Adrenal gland (tissue), 12 donors: ENCODE results near the gene CCDC73. TPM values are rescaled to one million over a fixed set of nuclear protein-coding genes. Genes with fewer than 3 reads are reported as not detected.

ENCODE experiments used
- DNase-seq, 7 donors: peaks; one replicate each; pipeline ENCODE4 v3.0.0-alpha.2; 2019 to 2020
- H3K27ac ChIP-seq, 5 donors: fragments of 200-600 bp; sonication (generic) in 4 of 5; 1 replicate in 3 of 5; 2 replicates in 2 of 5; pipeline versions ENCODE4 v1.5.1 to v1.8.0; 2016 to 2020; ENCODE audit warnings: mild to moderate bottlenecking in 1 of 5
- H3K27me3 ChIP-seq: fragments of 200-600 bp; 2 replicates; pipeline ENCODE4 v1.8.0; 2021
- H3K36me3 ChIP-seq, 2 donors: fragments of 200-600 bp; replicated peaks in 1 of 2; 1 replicate in 1 of 2; 2 replicates in 1 of 2; pipeline versions ENCODE4 v1.5.1 to v1.8.0; 2018 to 2022
- H3K4me1 ChIP-seq, 2 donors: fragments of 200-600 bp; replicated peaks in 1 of 2; 1 replicate in 1 of 2; 2 replicates in 1 of 2; pipeline versions ENCODE4 v1.5.1 to v1.8.0; 2018 to 2021
- H3K4me3 ChIP-seq, 4 donors: fragments of 200-600 bp; sonication (generic) in 3 of 4; one replicate each; pipeline ENCODE4 v1.5.1; 2016 to 2018
- H3K9me3 ChIP-seq, 3 donors: fragments of 200-600 bp; sonication (generic) in 1 of 3; replicated peaks in 1 of 3; 1 replicate in 2 of 3; 2 replicates in 1 of 3; pipeline versions ENCODE4 v1.5.1 to v1.8.0; 2016 to 2021
- POLR2A ChIP-seq, 2 donors: fragments of 450-650 bp; IDR thresholded peaks; one replicate each; pipeline ENCODE4 v1.6.1; 2017; ENCODE audit warnings: antibody characterized with exemption in 2 of 2, mild to moderate bottlenecking in 2 of 2, moderate library complexity in 1 of 2
- WGBS, 4 donors: extraction: QIAGEN DNeasy Blood & Tissue Kit in 2 of 4; methylation state at CpG; one replicate each; pipeline versions ENCODE4 v1.1.5 to v1.1.7; 2013 to 2017; 5-methylcytosine and 5-hydroxymethylcytosine counted together
- intact Hi-C, 2 donors: fragments of 100-400 bp; cut with DNase I; formaldehyde crosslinking; loops; one replicate each; pipeline versions ENCODE4 v1.14.1 to v1.15.0; 2022 to 2023
- polyA plus RNA-seq, 3 donors: library from polyadenylated mRNA; stranded (reverse); fragments of 200-250 nt in 2 of 3; fragments of 350-450 nt in 1 of 3; fragmentation: Illumina TruSeq in 1 of 3; extraction: RNeasy Lipid Tissue Mini Kit (QIAGEN cat#74804) in 1 of 3; gene quantifications; one replicate each; pipeline ENCODE4 v1.2.3, GENCODE V29; 2013 to 2014
- total RNA-seq, 9 donors: library from RNA; depleted of rRNA in 4 of 9; stranded (reverse); fragments of >200 nt in 4 of 9; fragments of 120-200 nt in 1 of 9; fragmentation: NEBNext Ultra II Directional in 1 of 9; extraction: Animal tissue kit (Norgen Biotek cat#: 25700) in 1 of 9; gene quantifications; one replicate each; pipeline versions ENCODE4 v1.1.0 to v1.2.4, GENCODE V29; 2013 to 2023
- TF ChIP-seq, protein P1 (sequence below), 6 experiments: fragments of 450-650 bp in 4 of 6; fragments of 200-600 bp in 2 of 6; sonication (generic) in 1 of 6; IDR thresholded peaks; 1 replicate in 5 of 6; 2 replicates in 1 of 6; pipeline versions ENCODE4 v1.5.1 to v1.8.0; 2016 to 2021; ENCODE audit warnings: antibody characterized with exemption in 6 of 6, mild to moderate bottlenecking in 2 of 6, moderate library complexity in 1 of 6
- donor health status: healthy with polysubstance abuse.
- donor health status: Bipolar disorder and iron deficiency.
- donor health status: DM: yes; HTN: yes; CAD: no.
- donor health status: DM: no; HTN: no; CAD: no.
- donor health status: DM: no; HTN: no; CAD: no.
- donor health status: DM: yes; HTN: yes; CAD: no.

CCDC73 gene
- total and polyA plus RNA-seq, 12 donors, result 0.07 to 1.6 (median 0.23) TPM; not detected in 4

DNA sequence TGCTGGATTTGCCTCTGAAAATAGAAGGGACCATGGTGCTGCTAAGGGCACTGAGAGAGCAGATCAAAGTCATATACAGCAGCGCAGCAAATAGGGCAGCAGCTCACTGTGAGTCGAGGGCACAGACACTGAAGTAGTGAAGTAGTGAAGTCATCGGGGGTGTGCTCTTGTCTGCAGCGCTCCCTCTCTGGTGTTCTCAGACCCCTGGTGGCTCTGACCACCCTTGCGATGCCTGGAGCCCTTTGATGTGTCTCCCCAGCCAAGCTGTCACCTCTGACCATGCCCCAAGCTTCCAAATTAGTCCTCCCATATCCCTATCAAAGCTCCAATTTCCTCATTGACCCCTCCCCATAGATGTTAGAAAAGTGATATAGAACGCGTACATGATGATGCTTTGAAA lies 238.6 kb downstream of the CCDC73 start:
- Histone ChIP-seq H3K4me3 (no peak overlapping the region), H3K4me1 (no peaks in the 10 kb centered on the region), H3K27me3 (peaks cover 4% of the 10 kb centered on the region), H3K9me3 (no peaks in the 10 kb centered on the region), H3K27ac (no peak overlapping the region), H3K36me3 (no peaks in the 10 kb centered on the region)
- intact Hi-C loops, result no loop called here
- WGBS, 4 donors, result 84 to 95% (median 87%) methylated on average over 3 to 7 of the region's 7 CpGs
- no peak for DNase-seq
- TF ChIP-seq, protein P1, sequence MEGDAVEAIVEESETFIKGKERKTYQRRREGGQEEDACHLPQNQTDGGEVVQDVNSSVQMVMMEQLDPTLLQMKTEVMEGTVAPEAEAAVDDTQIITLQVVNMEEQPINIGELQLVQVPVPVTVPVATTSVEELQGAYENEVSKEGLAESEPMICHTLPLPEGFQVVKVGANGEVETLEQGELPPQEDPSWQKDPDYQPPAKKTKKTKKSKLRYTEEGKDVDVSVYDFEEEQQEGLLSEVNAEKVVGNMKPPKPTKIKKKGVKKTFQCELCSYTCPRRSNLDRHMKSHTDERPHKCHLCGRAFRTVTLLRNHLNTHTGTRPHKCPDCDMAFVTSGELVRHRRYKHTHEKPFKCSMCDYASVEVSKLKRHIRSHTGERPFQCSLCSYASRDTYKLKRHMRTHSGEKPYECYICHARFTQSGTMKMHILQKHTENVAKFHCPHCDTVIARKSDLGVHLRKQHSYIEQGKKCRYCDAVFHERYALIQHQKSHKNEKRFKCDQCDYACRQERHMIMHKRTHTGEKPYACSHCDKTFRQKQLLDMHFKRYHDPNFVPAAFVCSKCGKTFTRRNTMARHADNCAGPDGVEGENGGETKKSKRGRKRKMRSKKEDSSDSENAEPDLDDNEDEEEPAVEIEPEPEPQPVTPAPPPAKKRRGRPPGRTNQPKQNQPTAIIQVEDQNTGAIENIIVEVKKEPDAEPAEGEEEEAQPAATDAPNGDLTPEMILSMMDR (IDR thresholded peaks at IDR 0.05), result no peak
- no peak for TF ChIP-seq POLR2A (IDR thresholded peaks at IDR 0.05)

DNA sequence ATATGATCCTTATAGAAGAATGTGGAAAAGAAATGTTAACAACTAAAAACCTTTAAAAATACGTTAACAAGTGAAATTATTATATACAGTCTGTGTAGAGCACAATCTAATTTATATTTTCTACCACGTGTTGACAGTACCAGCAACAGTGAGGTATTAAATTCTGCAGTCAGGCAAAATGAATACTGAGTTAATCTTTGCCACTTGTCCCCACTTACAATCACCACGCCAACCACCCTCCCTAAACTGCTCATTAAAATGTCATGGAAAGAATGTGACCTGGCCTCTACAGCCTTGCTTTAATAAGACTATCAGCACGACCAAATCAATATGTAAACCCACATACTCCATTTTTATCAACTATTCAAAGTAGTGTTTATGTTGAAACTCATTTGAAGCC lies 239.4 kb downstream of the CCDC73 start:
- TF ChIP-seq, protein P1 (IDR thresholded peaks at IDR 0.05), result no peak
- TF ChIP-seq POLR2A (IDR thresholded peaks at IDR 0.05), result no peak
- intact Hi-C loops, result no loop called here
- H3K27me3 ChIP-seq, result peaks cover 4% of the 10 kb centered on the region
- no peak for DNase-seq
- no peak overlapping the region for H3K4me3 ChIP-seq
- H3K4me1 ChIP-seq, result no peaks in the 10 kb centered on the region
- no peaks in the 10 kb centered on the region for H3K36me3 ChIP-seq
- no peak overlapping the region for H3K27ac ChIP-seq
- 41 to 47% (median 45%) methylated on average over 4 of the region's 4 CpGs for WGBS, 4 donors
- H3K9me3 ChIP-seq, result no peaks in the 10 kb centered on the region

Other genes with a start within 250 kb of the CCDC73 start
- 100 to 1,000 TPM; 233 to 604 (median 324) TPM for gene EIF3M, start 210.8 kb downstream of the CCDC73 start, total RNA-seq
- 100 to 1,000 TPM; 174 to 761 (median 249) TPM for gene EIF3M, start 210.8 kb downstream of the CCDC73 start, polyA plus RNA-seq
- 1 to 10 TPM in 7 of 9 donors, under 1 TPM in 2; 0.11 to 3.5 (median 1.6) TPM for gene PRRG4, start 35.3 kb upstream of the CCDC73 start, total RNA-seq
- 1 to 10 TPM in 2 of 3 donors, under 1 TPM in 1; 0.97 to 1.3 (median 1.1) TPM for gene PRRG4, start 35.3 kb upstream of the CCDC73 start, polyA plus RNA-seq
- gene QSER1, start 98.1 kb upstream of the CCDC73 start, total RNA-seq, result 10 to 100 TPM; 15.8 to 27.2 (median 20.2) TPM
- gene QSER1, start 98.1 kb upstream of the CCDC73 start, polyA plus RNA-seq, result 10 to 100 TPM in 1 of 3 donors, 1 to 10 TPM in 2; 2.4 to 11.1 (median 4.7) TPM
- 1 to 10 TPM in 3 of 9 donors, under 1 TPM in 5, not detected in 1; 0.32 to 3.6 (median 0.75) TPM for gene DEPDC7, start 221.2 kb upstream of the CCDC73 start, total RNA-seq
- gene DEPDC7, start 221.2 kb upstream of the CCDC73 start, polyA plus RNA-seq, result 1 to 10 TPM in 1 of 3 donors, under 1 TPM in 2; 0.38 to 1.1 (median 0.67) TPM
- 10 to 100 TPM in 7 of 9 donors, 1 to 10 TPM in 2; 5.4 to 35.2 (median 14.1) TPM for gene TCP11L1, start 244.9 kb upstream of the CCDC73 start, total RNA-seq
- gene TCP11L1, start 244.9 kb upstream of the CCDC73 start, polyA plus RNA-seq, result 1 to 10 TPM; 3.0 to 8.8 (median 5.5) TPM